ENCODE results near the gene ELFN2.
"Not testable (repeated sequence)": the region's sequence is repeated elsewhere in the genome, so short reads cannot be mapped to it uniquely, and the experiment has no call there.

ELFN2 gene, protein sequence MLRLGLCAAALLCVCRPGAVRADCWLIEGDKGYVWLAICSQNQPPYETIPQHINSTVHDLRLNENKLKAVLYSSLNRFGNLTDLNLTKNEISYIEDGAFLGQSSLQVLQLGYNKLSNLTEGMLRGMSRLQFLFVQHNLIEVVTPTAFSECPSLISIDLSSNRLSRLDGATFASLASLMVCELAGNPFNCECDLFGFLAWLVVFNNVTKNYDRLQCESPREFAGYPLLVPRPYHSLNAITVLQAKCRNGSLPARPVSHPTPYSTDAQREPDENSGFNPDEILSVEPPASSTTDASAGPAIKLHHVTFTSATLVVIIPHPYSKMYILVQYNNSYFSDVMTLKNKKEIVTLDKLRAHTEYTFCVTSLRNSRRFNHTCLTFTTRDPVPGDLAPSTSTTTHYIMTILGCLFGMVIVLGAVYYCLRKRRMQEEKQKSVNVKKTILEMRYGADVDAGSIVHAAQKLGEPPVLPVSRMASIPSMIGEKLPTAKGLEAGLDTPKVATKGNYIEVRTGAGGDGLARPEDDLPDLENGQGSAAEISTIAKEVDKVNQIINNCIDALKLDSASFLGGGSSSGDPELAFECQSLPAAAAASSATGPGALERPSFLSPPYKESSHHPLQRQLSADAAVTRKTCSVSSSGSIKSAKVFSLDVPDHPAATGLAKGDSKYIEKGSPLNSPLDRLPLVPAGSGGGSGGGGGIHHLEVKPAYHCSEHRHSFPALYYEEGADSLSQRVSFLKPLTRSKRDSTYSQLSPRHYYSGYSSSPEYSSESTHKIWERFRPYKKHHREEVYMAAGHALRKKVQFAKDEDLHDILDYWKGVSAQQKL

DNA sequence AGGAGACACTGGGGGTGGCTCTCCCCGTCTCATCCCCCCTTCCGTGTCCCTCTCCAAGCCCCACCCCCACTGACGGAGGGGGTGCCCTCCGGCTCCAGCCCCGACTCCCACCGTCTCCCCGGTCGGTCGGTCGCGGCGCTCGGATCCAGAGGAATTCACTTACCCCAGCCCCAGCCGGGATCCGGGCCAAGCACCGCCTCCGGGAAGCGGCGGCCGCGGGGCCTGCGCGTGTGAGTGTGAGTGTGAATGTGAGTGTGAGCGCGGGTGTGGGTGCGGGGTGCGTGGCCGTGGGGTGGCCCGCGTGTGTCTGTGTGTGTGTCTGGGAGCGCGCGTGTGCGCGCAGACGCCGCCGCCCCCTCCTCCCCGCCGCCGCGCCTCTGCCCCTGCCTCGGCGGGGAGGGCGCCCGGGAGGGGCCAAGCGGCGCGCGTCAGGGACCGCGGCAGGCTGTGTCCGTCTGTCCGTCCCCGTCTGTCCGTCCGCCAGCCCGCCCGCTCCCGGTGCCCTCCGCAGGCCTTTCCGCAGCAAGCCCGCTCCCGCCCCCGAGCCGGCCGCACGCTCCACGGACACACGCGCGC is at the start of gene ELFN2:
ELFN2 (minus strand) TSS at position 345 of the 576 bp plus-strand sequence. CDS start 51,945 bp downstream, outside the sequence.
- DNase-seq (ENCODE audit: low read depth) = no peak

DNA sequence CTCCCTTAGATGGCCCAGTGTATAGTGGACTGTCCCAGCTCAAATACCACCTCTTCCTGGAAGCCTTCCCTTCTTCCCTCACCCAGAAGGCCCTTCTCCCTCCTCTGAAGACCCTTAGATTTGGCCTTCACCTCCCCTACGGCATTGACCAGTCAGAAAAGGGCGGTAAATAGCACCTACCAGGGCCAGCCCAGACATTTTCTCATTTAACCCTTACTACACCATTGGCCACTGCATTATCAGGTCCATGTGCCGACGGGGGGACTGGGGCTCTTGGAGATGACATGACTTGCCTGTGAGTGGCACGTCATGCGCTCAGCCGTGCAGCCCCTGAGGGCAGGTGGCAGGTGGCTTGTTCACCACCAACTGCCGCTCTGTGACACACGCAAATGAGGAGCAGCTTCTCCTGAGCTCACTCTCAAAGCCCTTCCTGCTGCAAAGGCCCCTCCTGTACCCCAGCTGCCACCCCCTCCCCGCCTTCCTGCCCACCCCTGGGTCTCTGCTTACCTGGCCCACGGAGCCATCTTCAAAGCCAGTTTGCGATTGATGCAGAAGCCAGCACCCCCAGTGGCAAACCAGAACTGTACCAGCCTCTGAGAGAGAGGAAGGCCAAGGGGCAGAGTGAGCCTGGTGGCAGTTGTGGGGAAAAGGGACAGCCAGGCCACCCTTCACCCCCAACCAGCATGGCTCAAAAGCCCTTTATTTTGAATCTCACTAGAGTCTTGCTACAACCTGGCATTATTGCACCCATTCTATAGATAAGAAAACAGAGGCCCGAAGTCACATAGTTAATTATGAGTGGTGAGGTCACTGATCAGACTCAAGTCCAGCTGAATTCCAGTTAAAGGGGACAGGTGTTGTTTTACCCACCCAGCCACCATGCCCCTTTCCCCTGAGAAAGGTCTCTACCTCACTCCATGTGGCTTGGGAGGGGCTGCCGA is 49.4 kb upstream of the ELFN2 start:
- no peak for DNase-seq (ENCODE audit: low read depth)

GRCh38 chr22:37474447-37475090 is 47.3 kb upstream of the ELFN2 start:
- no peak for DNase-seq (ENCODE audit: low read depth)

DNA sequence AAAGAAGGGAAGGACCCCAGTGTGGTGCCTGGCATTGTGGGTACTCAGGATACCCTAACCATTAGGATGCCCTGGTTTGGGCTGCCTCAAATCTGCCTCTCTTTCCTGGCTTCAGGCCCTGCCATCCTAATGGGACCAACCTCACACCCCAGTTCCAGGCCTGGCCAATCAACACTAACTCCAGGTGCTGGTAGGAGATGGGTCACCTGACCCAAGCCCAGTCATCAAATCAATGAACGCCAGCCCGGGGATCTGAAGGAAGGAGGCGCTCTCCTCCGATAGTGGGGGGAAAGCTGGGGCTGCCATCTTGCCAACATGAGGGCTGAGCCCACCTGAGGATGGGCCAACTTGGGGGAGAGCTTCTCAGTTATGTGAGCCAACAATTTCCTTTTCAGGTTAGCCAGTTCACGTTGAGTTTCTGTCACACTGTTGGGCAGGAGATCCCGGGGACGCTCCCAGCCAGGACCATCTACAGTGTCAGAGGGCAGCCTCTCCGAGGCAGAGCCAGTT is 46.2 kb upstream of the ELFN2 start:
- no peak for DNase-seq (ENCODE audit: low read depth)

DNA sequence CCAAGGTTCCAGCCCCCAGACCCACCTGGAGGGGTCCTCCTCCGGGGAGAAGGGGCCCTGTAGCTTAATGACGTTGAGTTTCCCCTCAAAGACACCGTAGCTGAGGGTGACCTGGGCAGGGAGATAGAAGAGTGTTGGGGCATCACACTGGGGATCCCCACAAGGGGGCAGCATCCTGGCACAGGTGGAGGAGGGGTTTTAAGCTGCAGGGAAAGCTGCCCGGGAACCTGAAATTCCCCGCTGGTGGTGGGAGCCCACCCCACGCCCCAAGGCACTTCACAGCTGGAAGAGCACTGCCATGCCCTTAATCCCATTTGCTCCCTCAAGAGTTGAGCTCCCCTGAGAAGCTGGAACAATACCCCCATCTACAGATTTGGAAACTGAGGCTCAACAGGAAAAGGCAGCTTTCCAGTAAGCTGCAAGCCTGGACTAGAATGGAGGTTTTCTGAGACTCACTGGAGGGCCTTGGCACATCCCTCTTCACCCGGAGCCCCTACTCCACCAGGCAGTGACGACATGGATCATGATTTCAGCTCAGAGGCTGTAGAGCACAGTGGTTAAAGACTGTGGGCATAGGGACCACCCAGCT is 45.2 kb upstream of the ELFN2 start:
- no peak for DNase-seq (ENCODE audit: low read depth)

GRCh38 chr22:37471727-37472417 is 44.6 kb upstream of the ELFN2 start:
- no peak for DNase-seq (ENCODE audit: low read depth)

GRCh38 chr22:37470087-37470445 is 42.8 kb upstream of the ELFN2 start:
- no peak for DNase-seq (ENCODE audit: low read depth)

DNA sequence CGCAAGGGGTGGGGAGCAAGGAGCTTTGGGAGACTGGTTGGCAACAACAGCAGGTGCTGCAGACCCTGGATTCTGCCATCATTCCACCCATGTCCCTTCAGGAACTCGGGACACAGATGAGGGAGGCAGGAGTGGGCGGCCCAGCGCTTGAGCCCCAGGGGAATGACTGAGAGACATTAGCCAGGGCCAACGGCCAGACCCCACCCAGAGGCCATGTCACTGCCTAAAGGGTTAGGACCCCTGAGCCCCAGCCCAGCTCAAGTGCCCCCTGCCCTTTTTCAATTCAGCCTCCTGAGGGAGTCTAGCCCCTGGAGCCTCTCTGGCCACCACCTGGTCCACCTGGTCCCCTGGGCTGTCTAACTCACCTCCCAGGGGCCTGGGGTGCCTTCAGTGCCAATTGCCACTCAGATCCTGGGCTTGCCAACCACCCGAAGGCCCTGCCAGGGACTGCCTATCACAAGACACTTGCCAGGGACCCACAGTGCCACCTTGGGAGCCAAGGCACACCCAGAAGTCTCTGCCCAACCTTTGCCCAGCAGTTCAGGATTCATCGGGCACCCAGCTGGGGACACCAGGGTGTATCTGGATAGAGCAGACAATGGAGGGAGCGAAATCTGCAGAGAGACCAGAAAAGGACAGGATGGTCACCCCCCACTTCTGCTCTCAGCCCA is 42.3 kb upstream of the ELFN2 start:
- DNase-seq (ENCODE audit: low read depth) = no peak

DNA sequence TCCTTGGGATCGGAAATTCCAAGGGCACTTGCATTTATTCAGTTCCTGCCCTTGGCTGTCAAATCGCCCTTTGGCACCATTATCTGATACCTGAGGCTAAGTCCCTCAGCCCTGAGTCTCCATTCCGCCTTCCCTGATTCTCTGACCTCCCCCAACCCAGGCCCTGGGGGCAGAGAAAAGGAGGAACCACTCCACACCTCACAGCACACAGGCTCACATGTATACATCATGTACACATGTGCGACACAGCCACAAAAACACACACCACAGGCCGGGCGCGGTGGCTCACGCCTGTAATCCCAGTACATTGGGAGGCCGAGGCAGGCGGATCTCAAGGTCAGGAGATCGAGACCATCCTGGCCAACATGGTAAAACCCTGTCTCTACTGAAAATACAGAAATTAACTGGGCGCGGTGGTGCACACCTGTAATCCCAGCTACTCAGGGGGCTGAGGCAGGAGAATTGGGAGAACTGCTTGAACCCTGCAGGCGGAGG is 41.0 kb upstream of the ELFN2 start:
- not testable (repeated sequence) for DNase-seq (ENCODE audit: low read depth)

- no peak for DNase-seq (ENCODE audit: low read depth)
These were observed 40.2 kb upstream of the ELFN2 start for GRCh38 chr22:37467391-37467955.

- no peak for DNase-seq (ENCODE audit: low read depth)
These were observed 36.9 kb upstream of the ELFN2 start for GRCh38 chr22:37464181-37464580.

- DNase-seq (ENCODE audit: low read depth) = no peak
These were observed 35.7 kb upstream of the ELFN2 start for GRCh38 chr22:37462983-37463382.

DNA sequence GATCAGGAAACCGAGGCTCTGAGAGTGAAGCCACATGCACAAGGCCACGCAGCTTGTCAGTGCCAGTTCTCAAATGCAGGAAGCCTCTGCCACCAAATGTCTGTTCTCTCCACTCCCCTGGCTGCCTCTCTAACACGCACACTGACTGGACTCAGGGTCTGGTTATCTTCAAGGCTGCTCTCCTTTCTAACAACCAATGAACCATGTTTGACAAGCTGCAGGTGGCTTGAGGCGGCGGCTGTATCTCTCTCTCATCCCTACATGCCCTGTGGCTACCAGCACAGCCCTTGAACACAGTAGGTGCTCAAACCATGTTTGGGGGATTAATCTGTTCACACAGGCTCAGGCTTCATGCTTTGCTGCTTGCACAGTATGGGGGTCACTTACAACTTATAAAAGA is 35.2 kb upstream of the ELFN2 start:
- no peak for DNase-seq (ENCODE audit: low read depth)

DNA sequence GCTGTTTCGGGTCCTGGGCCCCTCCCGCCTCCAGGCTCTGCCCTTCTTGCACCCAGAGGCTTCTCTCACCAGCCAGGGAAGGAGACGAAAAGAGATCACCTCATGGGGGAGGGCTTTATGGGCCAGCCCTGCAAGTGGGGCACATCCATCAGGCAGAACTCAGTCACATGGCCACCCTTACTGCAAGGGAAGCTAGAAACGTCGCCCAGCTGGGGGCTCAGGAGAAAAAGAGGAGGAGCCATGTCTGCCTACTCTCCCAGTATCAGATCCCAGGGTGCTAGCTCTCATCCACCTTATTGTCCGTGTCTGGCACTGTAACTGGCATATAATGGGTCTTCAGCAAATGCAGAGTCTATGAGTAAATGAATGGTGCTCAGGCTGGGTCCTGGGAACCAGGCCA is 34.7 kb upstream of the ELFN2 start:
- no peak for DNase-seq (ENCODE audit: low read depth)

DNA sequence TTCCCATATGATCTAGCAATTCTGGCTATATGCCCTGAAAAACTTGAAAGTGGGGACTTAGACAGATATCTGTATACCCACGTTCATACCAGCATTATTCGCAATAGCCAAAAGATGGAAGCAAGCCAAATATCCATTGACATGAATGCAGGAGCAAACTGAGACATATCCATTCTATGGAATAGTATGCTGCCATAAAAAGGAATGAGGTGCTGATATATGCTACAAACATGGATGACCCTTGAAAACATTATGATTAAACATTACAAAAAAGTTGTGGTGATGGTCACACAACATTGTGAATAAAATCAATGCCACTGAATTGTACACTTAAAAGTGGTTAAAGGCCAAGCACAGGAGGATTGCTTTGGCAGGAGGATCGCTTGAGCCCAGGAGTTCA is 33.4 kb upstream of the ELFN2 start:
- DNase-seq (ENCODE audit: low read depth) = no peak

DNA sequence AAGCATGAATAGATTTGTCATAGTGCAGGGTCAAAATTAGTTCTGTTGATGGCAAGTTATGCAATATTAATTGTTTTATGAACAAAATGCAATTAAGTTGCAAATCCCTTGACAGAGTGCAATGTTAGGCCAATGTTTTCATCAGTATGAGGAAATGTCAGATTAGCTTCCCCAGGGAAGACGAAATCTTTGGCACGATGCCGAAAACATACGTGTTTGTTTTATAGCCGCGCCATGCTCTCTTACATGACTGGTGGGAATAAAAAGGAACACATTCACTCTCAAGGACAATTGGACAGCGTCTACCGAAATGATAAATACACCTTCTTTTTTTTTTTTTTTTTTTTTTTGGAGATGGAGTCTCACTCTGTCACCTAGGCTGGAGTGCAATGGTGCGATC is 31.9 kb upstream of the ELFN2 start:
- no peak for DNase-seq (ENCODE audit: low read depth)

- no peak for DNase-seq (ENCODE audit: low read depth)
These were observed 30.0 kb upstream of the ELFN2 start for GRCh38 chr22:37457093-37457893.

DNA sequence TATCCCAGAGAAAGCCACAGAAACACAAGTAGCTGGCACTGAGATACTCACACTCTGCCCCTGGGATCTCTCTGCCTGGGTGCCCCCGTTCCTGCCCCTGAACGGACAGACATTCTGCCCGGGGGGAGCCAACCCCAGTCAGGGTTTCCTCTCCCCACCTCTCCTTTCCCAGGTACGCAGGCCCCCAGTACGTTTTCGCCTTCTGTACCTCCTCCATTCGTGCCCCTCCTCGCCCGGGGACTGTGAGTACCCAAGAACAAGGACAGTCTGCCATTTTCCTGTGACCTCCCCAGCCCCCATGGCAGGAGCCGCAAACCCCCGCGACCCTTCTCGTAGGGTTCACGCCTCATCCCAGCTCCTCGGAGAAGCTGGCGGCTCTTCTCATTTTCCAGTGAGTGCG is 29.1 kb upstream of the ELFN2 start:
- DNase-seq (ENCODE audit: low read depth) = no peak
